HEK293 (cell line): Measurements from ENCODE around the gene HDAC1.

Experiments used
- CTCF ChIA-PET: fragments of 350-600 bp; formaldehyde crosslinking; extraction: SDS; loops from one replicate; lab custom pipeline; 2021; ENCODE audit warnings: antibody characterized with exemption; lab: Yijun Ruan, JAX
- POLR2A ChIA-PET: fragments of 300-600 bp; formaldehyde crosslinking; extraction: SDS; loops from one replicate; lab custom pipeline; 2020; ENCODE audit warnings: antibody characterized with exemption, inconsistent platforms; lab: Yijun Ruan, JAX
- H3K27ac ChIP-seq: fragments of 200-500 bp; sonication (Bioruptor generic); 2 replicates; pipeline ENCODE4 v1.5.1; 2014; ENCODE audit warnings: low read depth, low read length, control low read depth, inconsistent platforms; ENCODE audit errors: extremely low read depth
- H3K36me3 ChIP-seq, 2 experiments: fragments of 200-500 bp in 1 of 2; sonication (Bioruptor generic) in 1 of 2; 1 replicate in 1 of 2; 2 replicates in 1 of 2; pipeline ENCODE4 v1.5.1; 2014 to 2017; ENCODE audit warnings: inconsistent platforms in 2 of 2, low read length in 2 of 2; ENCODE audit not compliant: control insufficient read depth in 2 of 2, insufficient read depth in 1 of 2
- H3K4me1 ChIP-seq: fragments of 200-500 bp; sonication (Bioruptor generic); 2 replicates; pipeline ENCODE4 v1.5.1; 2014; ENCODE audit warnings: mild to moderate bottlenecking, low read length, inconsistent platforms; ENCODE audit not compliant: control insufficient read depth, insufficient read depth
- H3K4me3 ChIP-seq: 2 replicates; pipeline ENCODE4 v1.5.1; 2011; ENCODE audit warnings: low read depth, mild to moderate bottlenecking, control low read depth, low read length, moderate library complexity
- H3K9me3 ChIP-seq: fragments of 200-500 bp; sonication (Bioruptor generic); 2 replicates; pipeline ENCODE4 v1.5.1; 2014; ENCODE audit warnings: low read depth, low read length, inconsistent platforms; ENCODE audit not compliant: control insufficient read depth, insufficient read depth
- BCL11A ChIP-seq: fragments of 450-650 bp; formaldehyde crosslinking; IDR thresholded peaks from 2 replicates; pipeline ENCODE4 v1.5.1; 2016; ENCODE audit warnings: low read depth, missing biosample characterization, missing genetic modification characterization
- FEZF1 ChIP-seq: fragments of 450-650 bp; formaldehyde crosslinking; IDR thresholded peaks from 2 replicates; pipeline ENCODE4 v1.5.1; 2016; ENCODE audit warnings: missing biosample characterization, missing genetic modification characterization
- GLIS1 ChIP-seq: fragments of 450-650 bp; formaldehyde crosslinking; IDR thresholded peaks from 2 replicates; pipeline ENCODE4 v1.5.1; 2016; ENCODE audit warnings: missing biosample characterization, missing genetic modification characterization
- GLIS2 ChIP-seq: fragments of 450-650 bp; formaldehyde crosslinking; IDR thresholded peaks from 2 replicates; pipeline ENCODE4 v1.5.1; 2016; ENCODE audit warnings: missing biosample characterization, missing genetic modification characterization
- MEIS1 ChIP-seq: sonication (generic); formaldehyde crosslinking; IDR thresholded peaks from 2 replicates; pipeline ENCODE4 v1.8.1; 2022; ENCODE audit warnings: missing genetic modification reagents, mild to moderate bottlenecking, borderline replicate concordance
- SCRT1 ChIP-seq: fragments of 450-650 bp; formaldehyde crosslinking; IDR thresholded peaks from 2 replicates; pipeline ENCODE4 v1.5.1; 2016; ENCODE audit warnings: missing biosample characterization, missing genetic modification characterization, borderline replicate concordance
- SETDB1 ChIP-seq: IDR thresholded peaks from one replicate; pipeline ENCODE4 v1.6.1; 2017; ENCODE audit warnings: mild to moderate bottlenecking, low read length, moderate library complexity, mixed read lengths; ENCODE audit not compliant: insufficient read length
- ZBTB21 ChIP-seq: fragments of 450-650 bp; formaldehyde crosslinking; IDR thresholded peaks from 2 replicates; pipeline ENCODE4 v1.5.1; 2017; ENCODE audit warnings: missing biosample characterization, missing genetic modification characterization
- ZBTB26 ChIP-seq: fragments of 450-650 bp; formaldehyde crosslinking; optimal IDR thresholded peaks from 2 replicates; pipeline ENCODE3; 2016; ENCODE audit warnings: missing biosample characterization, mild to moderate bottlenecking, missing genetic modification characterization
- ZFP69B ChIP-seq: fragments of 450-650 bp; formaldehyde crosslinking; IDR thresholded peaks from 2 replicates; pipeline ENCODE4 v1.5.1; 2016; ENCODE audit warnings: missing biosample characterization, missing genetic modification characterization
- ZNF10 ChIP-seq: fragments of 450-650 bp; formaldehyde crosslinking; IDR thresholded peaks from 2 replicates; pipeline ENCODE4 v1.5.1; 2017; ENCODE audit warnings: missing biosample characterization, missing genetic modification characterization
- ZNF114 ChIP-seq: fragments of 450-650 bp; formaldehyde crosslinking; IDR thresholded peaks from 2 replicates; pipeline ENCODE4 v1.5.0; 2017; ENCODE audit warnings: missing biosample characterization, missing genetic modification characterization
- ZNF155 ChIP-seq: fragments of 450-650 bp; formaldehyde crosslinking; IDR thresholded peaks from 2 replicates; pipeline ENCODE4 v1.5.1; 2016; ENCODE audit warnings: missing biosample characterization, missing genetic modification characterization
- ZNF174 ChIP-seq: fragments of 450-650 bp; formaldehyde crosslinking; IDR thresholded peaks from 2 replicates; pipeline ENCODE4 v1.5.0; 2017; ENCODE audit warnings: missing biosample characterization, mild to moderate bottlenecking, missing genetic modification characterization
- ZNF184 ChIP-seq: fragments of 450-650 bp; IDR thresholded peaks from 2 replicates; pipeline ENCODE4 v1.5.1; 2018; ENCODE audit warnings: missing biosample characterization, mild to moderate bottlenecking, missing genetic modification characterization
- ZNF214 ChIP-seq: fragments of 450-650 bp; formaldehyde crosslinking; IDR thresholded peaks from 2 replicates; pipeline ENCODE4 v1.5.1; 2017; ENCODE audit warnings: missing biosample characterization, mild to moderate bottlenecking, missing genetic modification characterization, borderline replicate concordance
- ZNF266 ChIP-seq: fragments of 450-650 bp; formaldehyde crosslinking; IDR thresholded peaks from 2 replicates; pipeline ENCODE4 v1.5.1; 2016; ENCODE audit warnings: missing biosample characterization, missing genetic modification characterization, low read depth
- ZNF292 ChIP-seq: fragments of 450-650 bp; formaldehyde crosslinking; IDR thresholded peaks from 2 replicates; pipeline ENCODE4 v1.5.1; 2016; ENCODE audit warnings: low read depth, missing biosample characterization, missing genetic modification characterization, borderline replicate concordance
- ZNF324 ChIP-seq: fragments of 450-650 bp; formaldehyde crosslinking; IDR thresholded peaks from 2 replicates; pipeline ENCODE4 v1.5.1; 2016; ENCODE audit warnings: missing biosample characterization, missing genetic modification characterization
- ZNF341 ChIP-seq: fragments of 450-650 bp; formaldehyde crosslinking; IDR thresholded peaks from 2 replicates; pipeline ENCODE4; 2016; ENCODE audit warnings: low read depth, missing biosample characterization, missing genetic modification characterization
- ZNF398 ChIP-seq: fragments of 450-650 bp; formaldehyde crosslinking; IDR thresholded peaks from 2 replicates; pipeline ENCODE4 v1.5.1; 2017; ENCODE audit warnings: missing biosample characterization, missing genetic modification characterization
- ZNF473 ChIP-seq: fragments of 450-650 bp; formaldehyde crosslinking; IDR thresholded peaks from 2 replicates; pipeline ENCODE4 v1.5.1; 2017; ENCODE audit warnings: missing biosample characterization, missing genetic modification characterization
- ZNF529 ChIP-seq: fragments of 450-650 bp; formaldehyde crosslinking; IDR thresholded peaks from 2 replicates; pipeline ENCODE4 v1.5.1; 2017; ENCODE audit warnings: missing genetic modification characterization, missing biosample characterization; ENCODE audit not compliant: insufficient replicate concordance
- ZNF560 ChIP-seq: fragments of 450-650 bp; formaldehyde crosslinking; IDR thresholded peaks from 2 replicates; pipeline ENCODE4 v1.5.1; 2017; ENCODE audit warnings: missing biosample characterization, missing genetic modification characterization, borderline replicate concordance
- ZNF621 ChIP-seq: fragments of 450-650 bp; formaldehyde crosslinking; IDR thresholded peaks from 2 replicates; pipeline ENCODE4 v1.5.1; 2017; ENCODE audit warnings: missing biosample characterization, missing genetic modification characterization
- ZNF624 ChIP-seq: fragments of 450-650 bp; formaldehyde crosslinking; IDR thresholded peaks from 2 replicates; pipeline ENCODE4 v1.5.1; 2017; ENCODE audit warnings: missing biosample characterization, missing genetic modification characterization
- ZNF626 ChIP-seq: fragments of 450-650 bp; sonication (Bioruptor Pico); formaldehyde crosslinking; IDR thresholded peaks from 2 replicates; pipeline ENCODE4 v1.5.1; 2018; ENCODE audit warnings: missing biosample characterization, missing genetic modification characterization, inconsistent platforms
- ZNF654 ChIP-seq: fragments of 450-650 bp; formaldehyde crosslinking; IDR thresholded peaks from 2 replicates; pipeline ENCODE4 v1.5.1; 2016; ENCODE audit warnings: low read depth, missing biosample characterization, missing genetic modification characterization
- ZNF658 ChIP-seq: fragments of 450-650 bp; formaldehyde crosslinking; IDR thresholded peaks from 2 replicates; pipeline ENCODE4; 2016; ENCODE audit warnings: missing biosample characterization, missing genetic modification characterization
- ZNF670 ChIP-seq: fragments of 450-650 bp; formaldehyde crosslinking; IDR thresholded peaks from 2 replicates; pipeline ENCODE4 v1.5.1; 2016; ENCODE audit warnings: missing biosample characterization, missing genetic modification characterization, low read depth
- ZNF701 ChIP-seq: fragments of 450-650 bp; formaldehyde crosslinking; IDR thresholded peaks from 2 replicates; pipeline ENCODE4 v1.5.1; 2016; ENCODE audit warnings: missing biosample characterization, missing genetic modification characterization
- ZNF747 ChIP-seq: fragments of 450-650 bp; formaldehyde crosslinking; IDR thresholded peaks from 2 replicates; pipeline ENCODE4 v1.5.1; 2016; ENCODE audit warnings: missing biosample characterization, missing genetic modification characterization
- ZNF776 ChIP-seq: fragments of 450-650 bp; formaldehyde crosslinking; IDR thresholded peaks from 2 replicates; pipeline ENCODE4 v1.5.0; 2017; ENCODE audit warnings: missing biosample characterization, missing genetic modification characterization, borderline replicate concordance
- ZSCAN5A ChIP-seq: fragments of 450-650 bp; formaldehyde crosslinking; IDR thresholded peaks from 2 replicates; pipeline ENCODE4 v1.5.1; 2016; ENCODE audit warnings: missing biosample characterization, missing genetic modification characterization

Gene HDAC1

GRCh38 chr1:32272557-32273390 lies 19.1 kb upstream of the HDAC1 start:
- ChIA-PET CTCF (no interaction called here), POLR2A (interaction anchor here (1.0 kb wide), 1 partner anchor 63 kb away, joined by 5 read pairs; the partner anchor contains the start of gene MARCKSL1)
- no peaks in the 10 kb centered on the region; the same call in 1 of the 2 replicates for H3K4me1 ChIP-seq
- H3K27ac ChIP-seq = no peak overlapping the region
- no peaks in the 10 kb centered on the region for H3K36me3 ChIP-seq
- no peak overlapping the region for H3K4me3 ChIP-seq
- H3K9me3 ChIP-seq = no peaks in the 10 kb centered on the region
- TF ChIP-seq ZNF560 (tag by site-specific recombination) (no peak), ZNF324 (tag by site-specific recombination) (0 out of 2 replicates have a peak, but pooled peaks have one; percentile 18), ZNF654 (tag by site-specific recombination) (no peak), ZNF747 (tag by site-specific recombination) (no peak), ZNF341 (tag by site-specific recombination) (no peak), SETDB1 (no peak), SCRT1 (tag by site-specific recombination) (peak; percentile 74), ZNF701 (tag by site-specific recombination) (no peak), GLIS1 (tag by site-specific recombination) (peak; percentile 42; the same call in 1 of the 2 replicates), BCL11A (no peak), ZNF621 (0 out of 2 replicates have a peak, but pooled peaks have one; percentile 48), MEIS1 (no peak), ZNF398 (tag by site-specific recombination) (peak; percentile 98), ZNF624 (tag by site-specific recombination) (no peak), ZSCAN5A (tag by site-specific recombination) (no peak), ZNF670 (no peak; the same call in 1 of the 2 replicates), ZBTB21 (no peak), ZFP69B (tag by site-specific recombination) (peak; percentile 55; the same call in 1 of the 2 replicates), ZNF214 (tag by site-specific recombination) (no peak), ZNF114 (tag by site-specific recombination) (no peak), ZNF626 (tag by site-specific recombination) (no peak), ZNF473 (tag by site-specific recombination) (peak; percentile 13; the same call in 1 of the 2 replicates), ZNF155 (0 out of 2 replicates have a peak, but pooled peaks have one; percentile 74), ZNF776 (tag by site-specific recombination) (peak; percentile 59), ZNF292 (no peak), ZNF10 (tag by site-specific recombination) (no peak), ZNF529 (tag by site-specific recombination) (no peak), ZNF266 (tag by site-specific recombination) (no peak), ZNF658 (tag by site-specific recombination) (0 out of 2 replicates have a peak, but pooled peaks have one; percentile 42), GLIS2 (tag by site-specific recombination) (peak; percentile 68), ZBTB26 (tag by site-specific recombination) (no peak), ZNF174 (tag by site-specific recombination) (no peak), ZNF184 (tag by site-specific recombination) (no peak), FEZF1 (tag by site-specific recombination) (no peak)
